Measurements from ENCODE around the gene LYSET. TPM values are rescaled to one million over a fixed set of nuclear protein-coding genes. Genes with fewer than 3 reads are reported as not detected.

The LYSET gene
- total and polyA plus RNA-seq, 10 of the 15 experiments (the other 5 are each of a cell fraction or from before 2014, with no cell fraction given): 11.9 to 34.5 (median 21.2) TPM

GRCh38 chr14:93199031-93199430 lies 13.9 kb downstream of the LYSET start (continued):
- no peak for TF ChIP-seq ZNF687 (IDR thresholded peaks at IDR 0.05)
- TF ChIP-seq, protein P1, sequence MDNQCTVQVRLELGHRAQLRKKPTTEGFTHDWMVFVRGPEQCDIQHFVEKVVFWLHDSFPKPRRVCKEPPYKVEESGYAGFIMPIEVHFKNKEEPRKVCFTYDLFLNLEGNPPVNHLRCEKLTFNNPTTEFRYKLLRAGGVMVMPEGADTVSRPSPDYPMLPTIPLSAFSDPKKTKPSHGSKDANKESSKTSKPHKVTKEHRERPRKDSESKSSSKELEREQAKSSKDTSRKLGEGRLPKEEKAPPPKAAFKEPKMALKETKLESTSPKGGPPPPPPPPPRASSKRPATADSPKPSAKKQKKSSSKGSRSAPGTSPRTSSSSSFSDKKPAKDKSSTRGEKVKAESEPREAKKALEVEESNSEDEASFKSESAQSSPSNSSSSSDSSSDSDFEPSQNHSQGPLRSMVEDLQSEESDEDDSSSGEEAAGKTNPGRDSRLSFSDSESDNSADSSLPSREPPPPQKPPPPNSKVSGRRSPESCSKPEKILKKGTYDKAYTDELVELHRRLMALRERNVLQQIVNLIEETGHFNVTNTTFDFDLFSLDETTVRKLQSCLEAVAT (IDR thresholded peaks at IDR 0.05): no peak
- TF ChIP-seq HDAC6 (IDR thresholded peaks at IDR 0.05; ENCODE audit: unreplicated experiment): no peak
- no peak for TF ChIP-seq KDM1A (IDR thresholded peaks at IDR 0.05; ENCODE audit: borderline replicate concordance)
- TF ChIP-seq, protein P2, sequence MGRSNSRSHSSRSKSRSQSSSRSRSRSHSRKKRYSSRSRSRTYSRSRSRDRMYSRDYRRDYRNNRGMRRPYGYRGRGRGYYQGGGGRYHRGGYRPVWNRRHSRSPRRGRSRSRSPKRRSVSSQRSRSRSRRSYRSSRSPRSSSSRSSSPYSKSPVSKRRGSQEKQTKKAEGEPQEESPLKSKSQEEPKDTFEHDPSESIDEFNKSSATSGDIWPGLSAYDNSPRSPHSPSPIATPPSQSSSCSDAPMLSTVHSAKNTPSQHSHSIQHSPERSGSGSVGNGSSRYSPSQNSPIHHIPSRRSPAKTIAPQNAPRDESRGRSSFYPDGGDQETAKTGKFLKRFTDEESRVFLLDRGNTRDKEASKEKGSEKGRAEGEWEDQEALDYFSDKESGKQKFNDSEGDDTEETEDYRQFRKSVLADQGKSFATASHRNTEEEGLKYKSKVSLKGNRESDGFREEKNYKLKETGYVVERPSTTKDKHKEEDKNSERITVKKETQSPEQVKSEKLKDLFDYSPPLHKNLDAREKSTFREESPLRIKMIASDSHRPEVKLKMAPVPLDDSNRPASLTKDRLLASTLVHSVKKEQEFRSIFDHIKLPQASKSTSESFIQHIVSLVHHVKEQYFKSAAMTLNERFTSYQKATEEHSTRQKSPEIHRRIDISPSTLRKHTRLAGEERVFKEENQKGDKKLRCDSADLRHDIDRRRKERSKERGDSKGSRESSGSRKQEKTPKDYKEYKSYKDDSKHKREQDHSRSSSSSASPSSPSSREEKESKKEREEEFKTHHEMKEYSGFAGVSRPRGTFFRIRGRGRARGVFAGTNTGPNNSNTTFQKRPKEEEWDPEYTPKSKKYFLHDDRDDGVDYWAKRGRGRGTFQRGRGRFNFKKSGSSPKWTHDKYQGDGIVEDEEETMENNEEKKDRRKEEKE (IDR thresholded peaks at IDR 0.05): no peak
